ENCODE measurements around the gene GIT2.
"Not testable (repeated sequence)": the region's sequence is repeated elsewhere in the genome, so short reads cannot be mapped to it uniquely, and the experiment has no call there.

The GIT2 gene

DNA sequence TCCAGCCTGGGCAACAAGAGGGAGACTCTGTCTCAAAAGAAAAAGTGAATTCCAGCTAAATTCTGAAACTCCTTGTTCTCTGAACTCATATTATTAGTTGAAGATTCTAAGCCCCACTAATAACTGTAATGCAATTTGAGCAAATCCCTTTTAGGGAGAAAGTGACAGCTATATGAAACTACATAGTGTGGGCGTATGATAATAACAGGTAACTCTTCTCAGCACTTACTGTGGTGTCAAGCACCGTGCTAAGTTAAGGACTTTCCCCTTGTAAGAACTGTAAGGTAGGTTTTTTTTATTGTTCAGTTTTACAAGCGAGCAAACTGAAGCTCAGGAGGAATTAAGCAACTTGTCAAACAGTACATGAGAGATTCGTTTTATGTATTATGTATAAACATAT is 8.4 kb upstream of the GIT2 start:
- no peak for DNase-seq (ENCODE audit: low spot score)

DNA sequence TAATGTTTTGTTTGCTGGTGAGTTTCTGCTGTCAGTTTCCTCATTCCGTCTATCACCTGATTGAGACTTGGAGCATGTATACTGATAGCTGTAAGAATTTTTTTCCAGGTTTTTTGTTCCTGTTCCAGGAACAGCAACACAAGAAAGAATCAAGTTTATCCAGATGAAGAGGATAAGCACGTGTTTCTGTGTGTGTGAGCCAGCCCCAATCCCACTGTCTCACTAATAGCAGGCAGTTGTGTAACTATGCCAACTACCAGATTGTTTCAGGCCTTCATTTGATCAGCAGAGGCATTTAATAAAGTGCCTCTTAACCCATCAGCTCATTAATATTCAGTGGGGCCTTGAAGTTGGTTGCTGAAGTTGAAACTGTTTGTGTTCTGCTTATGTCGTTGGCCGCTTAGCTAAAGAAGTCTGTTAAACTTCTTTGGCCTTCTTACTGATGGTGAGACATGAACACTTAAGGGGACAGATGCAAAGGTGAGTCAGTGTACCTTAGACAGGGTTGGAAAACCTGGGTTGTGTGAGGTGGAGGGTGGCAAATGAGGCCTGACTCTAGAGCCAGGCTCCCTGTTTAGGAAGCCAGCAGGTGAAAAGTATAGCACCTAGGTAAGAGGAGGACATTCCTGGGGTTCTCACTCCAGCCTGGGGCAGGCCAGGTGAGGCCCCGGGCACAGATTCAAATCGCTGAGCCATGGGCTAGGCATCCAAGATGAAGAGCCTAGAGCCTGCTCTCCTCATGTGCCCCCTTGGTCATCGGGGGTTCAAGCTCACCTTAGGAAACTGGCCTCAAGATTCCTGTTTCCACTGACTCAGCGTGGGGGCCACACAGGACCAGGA is 6.7 kb upstream of the GIT2 start:
- no peak for DNase-seq (ENCODE audit: low spot score)

DNA sequence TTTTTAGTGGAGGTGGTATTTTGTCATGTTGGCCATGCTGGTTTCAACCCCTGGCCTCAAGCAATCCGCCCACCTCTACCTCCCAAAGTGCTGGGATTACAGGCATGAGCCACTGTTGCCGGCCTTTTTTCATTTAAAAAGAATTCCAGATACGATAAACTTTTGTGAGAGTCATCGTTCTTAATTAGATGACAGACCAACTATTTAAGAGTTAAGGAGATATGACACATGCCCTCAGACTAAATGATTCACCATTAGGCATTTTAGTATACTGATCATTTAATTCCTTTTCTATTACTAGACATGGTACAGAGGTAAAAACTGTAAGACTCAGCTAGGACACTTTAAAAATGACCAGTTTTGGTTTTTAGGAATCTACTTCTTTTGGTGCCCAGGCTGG is 5.4 kb upstream of the GIT2 start:
- DNase-seq (ENCODE audit: low spot score): no peak

DNA sequence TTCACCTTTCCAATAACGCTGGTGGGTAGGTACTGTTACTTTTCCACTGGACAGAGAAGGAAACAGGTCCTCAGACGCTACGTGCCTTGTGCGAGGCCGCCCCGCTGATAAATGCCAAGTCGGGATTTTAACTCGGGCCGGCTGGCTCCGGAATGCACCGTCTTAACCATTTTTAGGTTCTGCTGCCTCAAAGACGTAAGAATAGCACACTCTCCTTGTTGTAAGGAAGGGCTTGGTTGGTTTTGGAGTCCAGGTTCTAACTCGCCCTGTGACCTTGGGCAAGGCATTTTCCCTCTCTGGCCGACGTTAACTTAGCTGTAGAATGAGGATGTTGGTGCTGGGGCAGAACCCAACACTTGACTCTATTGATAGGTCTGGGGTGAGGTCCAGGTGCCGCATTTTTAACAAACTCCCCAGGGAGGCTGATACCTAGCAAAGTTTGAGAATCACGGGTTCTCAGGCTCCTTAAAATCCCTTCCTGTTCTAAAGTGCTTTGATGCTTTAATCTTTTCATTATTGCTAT is 3.9 kb upstream of the GIT2 start:
- DNase-seq (ENCODE audit: low spot score): no peak

DNA sequence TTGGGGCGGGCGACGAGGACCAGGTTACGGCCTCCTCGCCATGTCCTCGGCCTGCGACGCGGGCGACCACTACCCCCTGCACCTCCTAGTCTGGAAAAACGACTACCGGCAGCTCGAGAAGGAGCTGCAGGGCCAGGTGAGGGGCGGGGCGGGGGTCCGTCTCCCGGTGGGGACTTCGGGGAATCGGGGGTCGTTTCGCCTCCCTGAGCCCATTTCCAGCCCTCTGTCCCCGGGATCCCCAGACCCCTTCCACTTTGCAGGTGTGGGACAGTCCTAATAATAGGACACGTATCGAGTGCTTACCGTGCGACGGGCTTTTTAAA is 3.4 kb upstream of the GIT2 start:
- no peak for DNase-seq (ENCODE audit: low spot score)

DNA sequence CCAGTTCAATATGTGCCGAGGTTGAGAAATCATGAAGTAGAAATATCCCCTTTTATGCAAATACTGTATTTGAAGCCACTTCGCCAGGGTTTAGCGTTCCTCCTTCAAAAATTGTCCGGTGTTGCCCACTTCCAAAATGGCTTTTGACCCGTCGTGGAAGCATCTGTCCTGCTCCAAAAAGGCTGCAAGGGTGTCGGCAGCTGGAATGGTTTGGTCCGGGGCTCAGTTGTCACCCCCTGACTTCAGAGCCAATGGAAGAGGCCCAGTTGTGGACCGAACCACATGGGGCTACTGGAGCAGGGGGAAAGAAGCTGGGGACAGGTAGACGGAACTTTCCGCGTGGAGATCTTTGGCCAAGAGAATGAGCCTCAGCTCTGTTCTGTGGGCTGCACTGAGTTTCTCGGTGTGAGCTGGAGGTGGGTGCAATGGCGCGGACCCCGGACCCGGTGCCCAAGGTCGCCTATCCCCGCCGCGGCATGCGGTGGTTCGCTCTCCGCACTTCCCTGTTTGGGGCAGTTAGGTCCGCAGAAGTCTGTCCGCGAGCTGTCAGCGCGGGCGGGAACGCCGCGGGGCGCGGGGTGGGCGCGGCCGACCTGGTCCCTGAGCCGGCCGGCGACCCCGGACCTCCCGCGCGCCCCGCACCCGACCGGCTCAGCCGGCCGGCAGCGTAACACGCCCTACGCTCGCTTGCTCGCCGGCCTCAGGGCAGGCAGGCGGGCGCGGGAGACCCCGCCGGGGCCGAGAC is 2.9 kb upstream of the GIT2 start, which contains the start of gene ANKRD13A:
Gene ANKRD13A (plus strand): TSS at position 527 of the 745 bp plus-strand sequence. CDS start 259 bp downstream, outside the sequence.
- DNase-seq (ENCODE audit: low spot score): peak; percentile 89

DNA sequence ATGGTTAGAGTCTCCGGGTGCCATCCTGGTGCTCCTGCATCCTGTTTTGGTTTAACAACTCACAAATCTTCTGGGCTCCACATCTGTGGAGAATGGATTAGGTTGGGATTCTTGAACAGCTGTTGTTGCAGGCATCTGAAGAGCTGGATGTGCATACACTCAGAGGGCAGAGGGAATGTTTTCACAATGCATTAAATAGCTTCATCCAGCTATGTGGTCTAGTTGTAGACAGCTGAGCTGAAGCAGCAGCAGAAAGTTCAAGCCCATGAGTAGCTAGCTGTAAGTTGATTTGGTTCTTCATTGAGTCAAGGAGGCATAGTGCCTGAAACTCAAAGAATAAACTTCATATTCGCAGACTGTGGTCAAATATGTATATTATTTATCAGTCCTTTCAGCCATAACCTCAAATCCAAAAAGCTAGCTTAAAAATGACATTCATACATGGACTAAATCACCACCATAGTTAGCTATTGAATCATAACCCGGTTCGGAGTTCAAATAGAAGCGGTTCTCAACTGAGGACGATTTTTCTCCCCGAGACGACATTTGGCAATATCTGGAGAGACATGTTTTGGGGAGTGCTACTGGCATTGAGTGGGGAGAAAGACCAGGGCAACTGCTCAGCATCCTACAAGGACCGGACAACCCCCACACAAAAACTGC is 2.2 kb upstream of the GIT2 start:
- no peak for DNase-seq (ENCODE audit: low spot score)

DNA sequence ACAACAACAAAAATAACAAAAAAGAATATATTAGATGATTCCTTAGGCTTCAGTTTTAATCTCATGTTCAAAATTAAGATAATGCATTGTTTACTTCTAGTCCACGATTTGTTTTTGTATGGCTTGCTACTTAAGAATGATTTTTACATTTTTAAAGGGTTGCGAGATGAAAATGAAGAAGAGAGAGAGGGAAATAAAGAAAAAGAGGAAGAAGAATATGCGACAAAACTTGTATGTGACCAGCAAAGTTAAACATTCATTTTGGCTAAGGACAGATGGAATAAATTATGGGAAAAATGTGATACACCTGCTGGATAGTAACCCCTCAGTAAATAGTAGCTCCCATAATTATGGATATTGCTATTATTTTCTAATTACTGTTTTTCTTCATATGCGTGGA is 1.2 kb upstream of the GIT2 start:
- DNase-seq (ENCODE audit: low spot score): no peak

DNA sequence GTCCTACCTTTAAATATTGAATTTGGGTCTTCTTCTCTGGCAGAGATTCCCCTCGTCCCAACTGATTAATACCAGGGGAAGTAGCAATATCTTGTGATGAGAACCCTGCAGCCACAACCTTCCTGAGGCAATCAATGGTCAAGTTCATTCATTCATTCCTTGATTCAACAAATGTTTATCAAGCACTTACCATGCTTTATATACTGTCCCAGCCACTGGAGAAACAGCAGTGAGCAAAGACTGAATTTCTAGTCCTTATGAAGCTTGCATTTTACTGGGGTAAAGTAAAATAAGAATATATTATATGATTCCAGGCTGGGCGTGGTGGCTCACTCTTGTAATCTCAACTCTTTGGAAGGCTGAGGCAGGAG is 300 bp upstream of the GIT2 start:
- DNase-seq (ENCODE audit: low spot score): no peak

DNA sequence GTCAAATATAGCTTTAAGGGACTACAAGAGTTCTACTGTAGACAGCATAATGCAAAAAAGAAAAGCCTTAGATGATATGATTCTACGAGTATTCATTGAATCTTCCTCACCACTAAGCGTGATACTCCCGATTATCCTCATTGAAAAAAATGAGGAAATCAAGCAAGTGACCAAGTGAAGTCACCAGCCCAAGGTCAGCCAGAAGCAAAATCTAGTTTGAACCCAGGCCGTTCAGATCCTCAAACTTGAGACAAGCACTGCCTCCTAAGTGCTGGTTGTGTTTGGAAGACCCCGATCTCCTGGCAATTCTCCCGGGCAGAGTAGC is 845 bp downstream of the GIT2 start:
- DNase-seq (ENCODE audit: low spot score): no peak

DNA sequence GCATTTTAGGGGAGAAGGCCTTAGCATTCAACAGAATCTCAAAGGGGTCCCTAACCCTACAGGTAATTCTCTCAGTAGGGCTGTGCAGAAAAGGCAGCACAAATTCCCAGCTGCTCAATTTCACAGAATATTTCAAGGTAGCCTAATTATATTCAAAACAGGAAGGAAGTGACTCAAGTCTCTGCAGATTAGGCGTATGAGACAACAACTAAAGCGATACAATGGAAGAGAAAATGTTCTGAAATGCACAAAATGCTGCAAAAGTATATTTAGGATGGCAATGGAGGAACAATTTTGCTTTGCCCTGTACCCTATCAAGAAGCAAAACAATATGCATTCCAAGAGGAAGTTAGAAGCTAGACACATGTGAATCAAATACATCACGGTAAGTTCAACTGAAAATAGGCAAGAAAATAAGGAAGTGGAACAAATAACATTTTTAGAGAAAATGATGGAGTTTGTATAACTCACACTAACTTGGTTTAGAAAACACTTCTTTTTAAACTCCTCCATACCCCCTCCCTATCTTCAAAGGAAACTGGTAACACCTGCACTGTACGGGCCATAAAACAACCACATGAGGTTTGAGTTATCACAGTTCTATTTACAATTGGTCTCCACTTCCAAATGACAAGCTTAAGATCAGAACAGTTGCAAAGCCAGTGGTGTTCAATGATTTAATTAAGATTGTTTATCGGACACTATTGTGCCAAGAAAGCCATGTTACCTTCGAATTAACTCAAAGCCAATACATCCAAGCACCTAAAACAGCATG is 1.6 kb downstream of the GIT2 start:
- no peak for DNase-seq (ENCODE audit: low spot score)

DNA sequence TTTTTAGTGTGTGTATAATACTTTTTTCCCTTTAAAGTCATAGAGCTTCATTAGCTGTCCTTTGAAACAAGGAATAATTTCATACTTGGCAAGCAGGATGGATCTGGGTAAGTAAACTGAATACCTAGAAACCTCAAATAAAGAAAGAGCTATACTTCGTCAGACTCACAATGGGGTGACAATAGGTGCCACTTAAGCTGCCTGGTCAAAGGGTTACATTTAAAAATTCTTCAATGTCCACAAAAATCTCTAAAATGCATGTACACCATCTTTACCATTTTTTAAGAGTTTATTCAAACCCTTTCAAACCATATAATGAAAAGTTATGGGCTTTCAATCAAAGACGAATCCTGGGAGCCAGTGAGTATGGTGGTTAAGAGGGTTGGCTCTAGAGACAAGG is 3.1 kb downstream of the GIT2 start:
- no peak for DNase-seq (ENCODE audit: low spot score)

DNA sequence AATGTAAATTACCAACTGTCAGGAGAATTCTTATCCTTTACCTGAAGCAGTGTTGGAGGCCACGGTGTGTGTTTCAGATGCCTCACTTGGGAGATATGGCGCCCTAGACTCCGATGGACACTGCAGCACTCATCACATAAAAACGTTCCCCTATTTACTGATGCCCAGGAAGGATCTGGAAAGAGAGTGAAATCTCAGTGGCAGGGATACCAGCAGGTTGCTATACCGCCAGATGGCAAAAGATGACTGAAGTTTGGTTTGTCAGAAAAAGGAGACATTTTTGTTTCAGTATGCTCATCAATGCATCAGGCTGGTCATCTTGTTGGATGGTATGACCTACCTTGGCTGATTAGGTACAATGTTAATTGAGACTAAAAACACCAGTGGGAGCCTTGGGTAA is 4.6 kb downstream of the GIT2 start:
- no peak for DNase-seq (ENCODE audit: low spot score)

DNA sequence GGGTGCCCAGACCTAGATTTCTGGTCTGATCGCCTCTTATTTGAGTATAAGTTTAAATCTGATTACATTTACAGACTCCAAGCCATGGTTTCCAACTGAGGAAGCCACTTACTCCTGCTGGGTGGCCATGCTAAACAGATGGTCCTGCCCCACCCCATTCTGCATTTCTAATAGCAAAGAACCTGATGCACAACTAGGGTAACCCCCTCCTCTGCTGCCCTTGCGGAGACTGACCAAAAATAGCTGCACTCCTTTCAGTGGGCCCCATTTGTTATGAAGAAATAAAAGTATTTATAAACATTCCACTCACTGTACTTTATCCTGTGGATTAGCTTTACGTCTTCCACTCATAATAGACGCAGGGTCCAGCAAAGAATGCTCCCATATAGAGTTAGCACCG is 6.8 kb downstream of the GIT2 start:
- DNase-seq (ENCODE audit: low spot score): no peak

DNA sequence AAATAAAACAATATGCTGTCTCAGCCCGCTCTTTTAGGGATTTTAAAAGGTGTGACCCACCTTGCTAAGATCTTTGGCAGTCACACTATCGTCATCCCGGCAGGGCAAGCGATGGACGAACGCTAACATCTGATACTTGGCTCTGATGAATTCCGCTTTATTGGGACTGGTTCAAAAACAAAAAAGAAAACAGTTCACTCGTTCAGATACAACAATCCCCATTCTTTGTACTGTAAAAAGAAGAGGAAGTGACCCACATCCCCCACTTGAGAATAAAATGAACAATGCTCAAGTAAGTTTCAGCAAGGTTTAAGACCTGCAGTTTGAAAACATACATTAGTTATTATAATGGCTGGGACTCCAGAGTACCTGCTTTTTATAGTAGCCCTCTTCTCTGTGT is 7.3 kb downstream of the GIT2 start:
- DNase-seq (ENCODE audit: low spot score): no peak

DNA sequence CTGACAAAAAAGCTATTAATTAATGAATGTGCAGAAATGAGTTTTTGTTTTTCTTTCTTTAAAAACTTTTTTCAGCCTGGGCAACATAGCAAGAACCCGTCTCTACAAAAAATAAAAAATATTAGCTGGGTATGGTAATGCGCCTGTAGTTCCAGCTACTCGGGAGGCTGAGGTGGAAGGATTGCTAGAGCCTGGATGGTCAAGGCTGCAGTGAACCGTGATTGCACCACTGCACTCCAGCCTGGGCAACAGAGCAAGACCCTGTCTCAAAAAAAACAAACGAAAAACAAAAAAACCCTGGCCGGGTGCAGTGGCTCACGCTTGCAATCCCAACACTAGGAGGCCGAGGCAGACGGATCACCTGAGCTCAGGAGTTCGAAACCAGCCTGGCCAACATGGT is 7.9 kb downstream of the GIT2 start:
- DNase-seq (ENCODE audit: low spot score): no peak

DNA sequence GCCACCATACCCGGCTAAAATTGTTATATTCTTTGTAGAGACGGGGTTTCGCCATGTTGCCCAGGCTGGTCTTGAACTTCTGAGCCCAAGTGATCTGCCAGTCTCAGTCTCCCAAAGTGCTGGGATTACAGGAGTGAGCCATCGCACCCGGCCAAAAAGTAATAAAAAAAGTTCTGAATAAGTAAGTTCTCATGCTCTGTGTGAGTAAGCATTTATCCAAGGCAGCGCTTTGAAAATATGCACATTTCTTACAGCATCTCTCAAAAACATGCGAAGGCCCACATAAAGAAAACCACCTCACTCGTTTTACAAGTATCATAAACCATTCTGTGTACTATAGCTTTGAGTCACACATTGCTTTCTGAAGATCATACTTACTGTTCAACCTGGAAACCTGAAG is 8.6 kb downstream of the GIT2 start:
- DNase-seq (ENCODE audit: low spot score): no peak

DNA sequence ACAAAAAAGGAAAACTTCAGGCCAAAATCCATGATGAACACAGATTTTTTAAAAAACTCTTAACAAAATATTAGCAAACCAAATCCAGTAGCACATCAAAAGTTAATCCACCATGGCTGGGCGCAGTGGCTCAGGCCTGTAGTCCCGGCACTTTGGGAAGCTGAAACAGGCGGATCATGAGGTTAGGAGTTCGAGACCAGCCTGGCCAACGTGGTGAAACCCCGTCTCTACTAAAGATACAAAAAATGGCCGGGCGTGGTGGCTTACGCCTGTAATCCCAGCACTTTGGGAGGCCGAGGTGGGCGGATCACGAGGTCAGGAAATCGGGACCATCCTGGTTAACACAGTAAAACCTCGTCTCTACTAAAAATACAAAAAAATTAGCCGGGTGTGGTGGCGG is 9.9 kb downstream of the GIT2 start:
- not testable (repeated sequence) for DNase-seq (ENCODE audit: low spot score)

DNA sequence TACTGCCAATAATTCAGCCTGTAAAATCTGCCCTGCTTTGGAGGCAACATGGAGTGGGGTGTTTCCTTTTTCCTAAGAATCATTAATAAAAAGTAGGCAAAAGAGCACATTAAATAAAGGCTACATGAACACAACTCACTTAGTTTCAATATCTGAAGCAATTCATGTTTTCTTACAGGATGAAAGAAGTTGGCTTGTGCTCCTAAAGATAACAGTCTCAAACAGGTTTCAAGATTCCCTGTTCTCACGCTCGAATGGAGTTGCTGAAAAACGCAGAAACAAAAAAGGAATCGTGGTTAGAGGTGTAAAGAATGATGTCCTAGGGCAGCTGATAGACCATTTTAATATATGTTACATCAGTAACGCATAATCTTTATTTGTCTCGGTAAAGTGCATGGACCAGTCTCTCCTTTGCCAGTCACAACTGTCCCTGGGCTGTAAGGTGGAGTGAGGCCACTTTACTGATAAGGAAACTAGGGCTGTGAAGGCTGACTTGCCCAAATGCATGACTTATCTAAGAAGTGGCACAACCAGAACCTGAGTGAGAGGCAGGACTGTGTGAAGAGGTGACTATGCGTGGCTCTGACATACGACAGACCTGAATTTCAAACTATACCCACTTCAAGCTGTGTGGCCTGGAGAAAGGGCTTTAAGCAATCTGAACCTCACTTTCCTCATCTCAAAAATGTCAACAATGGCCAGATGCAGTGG is 12.6 kb downstream of the GIT2 start:
- DNase-seq (ENCODE audit: low spot score): no peak

DNA sequence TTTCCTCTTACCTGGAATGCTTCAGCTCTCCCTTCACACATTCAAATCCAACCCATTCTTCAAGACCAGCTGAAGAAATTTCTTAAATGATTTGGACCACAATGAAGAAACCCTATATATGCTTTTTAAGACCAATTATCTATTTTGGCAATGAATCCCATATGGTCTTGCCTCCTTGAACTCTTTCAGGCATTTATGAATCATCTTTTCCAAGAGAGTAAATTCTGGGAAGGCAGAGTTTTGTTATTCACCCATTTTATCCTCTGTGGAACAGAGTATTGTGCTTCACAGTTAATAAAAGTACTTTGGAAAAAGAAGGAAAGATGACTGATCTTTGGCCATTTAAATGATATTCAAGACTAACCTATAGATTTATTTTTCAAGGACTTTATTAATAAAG is 14.0 kb downstream of the GIT2 start:
- no peak for DNase-seq (ENCODE audit: low spot score)

DNA sequence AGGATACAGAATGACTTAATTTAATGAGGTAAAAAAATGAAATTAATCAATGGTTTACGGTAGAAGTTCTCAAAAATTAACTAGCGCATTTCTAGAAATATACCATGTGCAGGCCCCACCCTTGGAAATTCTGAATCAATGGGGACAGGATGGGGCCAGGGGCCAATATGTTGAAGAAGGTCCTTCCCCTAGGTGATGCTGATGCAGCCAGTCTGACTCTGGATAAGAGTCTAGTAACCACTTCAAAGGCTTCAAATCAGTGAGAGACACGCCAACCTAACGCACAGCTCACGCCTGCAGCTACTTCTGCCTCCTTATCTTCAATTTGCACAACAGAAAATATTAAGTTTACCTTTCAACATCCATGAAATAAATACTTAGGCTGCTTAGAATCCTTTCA is 14.9 kb downstream of the GIT2 start:
- no peak for DNase-seq (ENCODE audit: low spot score)

DNA sequence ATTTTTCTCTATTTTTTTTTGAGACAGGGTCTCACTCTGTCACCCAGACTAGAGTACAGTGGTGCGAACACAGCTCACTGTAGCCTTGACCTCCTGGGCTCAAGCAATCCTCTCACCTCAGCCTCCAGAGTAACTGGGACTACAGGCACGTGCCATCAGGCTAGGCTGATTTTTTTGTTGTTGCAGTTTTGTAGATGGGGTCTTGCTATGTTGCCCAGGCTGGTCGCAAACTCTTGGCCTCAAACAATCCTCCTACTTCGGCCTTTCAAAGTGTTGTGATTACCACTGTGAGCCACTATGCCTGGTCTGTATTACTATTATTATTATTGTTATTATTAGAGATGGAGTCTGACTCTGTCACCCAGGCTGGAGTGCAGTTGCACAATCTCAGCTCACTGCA is 23.3 kb downstream of the GIT2 start:
- DNase-seq (ENCODE audit: low spot score): no peak
